Measurements from ENCODE around the gene SLX4IP.

DNA sequence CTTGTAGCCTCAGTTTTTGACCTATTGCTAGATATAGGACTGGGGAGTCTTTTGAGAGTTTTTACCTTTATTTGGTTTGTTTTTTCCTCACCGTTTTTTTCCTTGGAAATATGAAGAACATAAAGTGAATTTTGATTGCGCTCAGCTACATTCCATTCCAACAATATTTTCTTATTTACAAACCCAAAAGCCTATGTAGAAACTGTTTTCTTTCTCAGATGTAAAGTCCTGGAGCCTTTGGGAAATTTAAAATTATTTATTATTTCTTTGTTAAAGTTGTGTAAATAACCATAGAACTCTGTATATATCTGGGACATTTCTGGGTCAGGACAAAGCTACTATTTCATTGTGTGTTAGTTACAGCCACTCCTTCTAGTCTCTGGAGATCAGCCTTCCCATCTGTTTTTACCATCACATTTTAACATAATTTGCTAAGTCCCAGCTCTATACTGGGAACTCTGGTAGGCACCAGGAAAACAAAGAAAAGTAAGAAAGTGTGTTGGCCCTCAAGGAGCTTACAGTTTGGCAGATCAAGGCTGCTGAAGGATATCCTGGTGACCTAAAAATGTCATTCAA lies 169.8 kb downstream of the SLX4IP start:
- no peak for TF ChIP-seq EZH2 (IDR thresholded peaks at IDR 0.05; ENCODE audit: low read length, unreplicated experiment)
- TF ChIP-seq, protein P1, sequence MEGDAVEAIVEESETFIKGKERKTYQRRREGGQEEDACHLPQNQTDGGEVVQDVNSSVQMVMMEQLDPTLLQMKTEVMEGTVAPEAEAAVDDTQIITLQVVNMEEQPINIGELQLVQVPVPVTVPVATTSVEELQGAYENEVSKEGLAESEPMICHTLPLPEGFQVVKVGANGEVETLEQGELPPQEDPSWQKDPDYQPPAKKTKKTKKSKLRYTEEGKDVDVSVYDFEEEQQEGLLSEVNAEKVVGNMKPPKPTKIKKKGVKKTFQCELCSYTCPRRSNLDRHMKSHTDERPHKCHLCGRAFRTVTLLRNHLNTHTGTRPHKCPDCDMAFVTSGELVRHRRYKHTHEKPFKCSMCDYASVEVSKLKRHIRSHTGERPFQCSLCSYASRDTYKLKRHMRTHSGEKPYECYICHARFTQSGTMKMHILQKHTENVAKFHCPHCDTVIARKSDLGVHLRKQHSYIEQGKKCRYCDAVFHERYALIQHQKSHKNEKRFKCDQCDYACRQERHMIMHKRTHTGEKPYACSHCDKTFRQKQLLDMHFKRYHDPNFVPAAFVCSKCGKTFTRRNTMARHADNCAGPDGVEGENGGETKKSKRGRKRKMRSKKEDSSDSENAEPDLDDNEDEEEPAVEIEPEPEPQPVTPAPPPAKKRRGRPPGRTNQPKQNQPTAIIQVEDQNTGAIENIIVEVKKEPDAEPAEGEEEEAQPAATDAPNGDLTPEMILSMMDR (conservative IDR thresholded peaks at IDR 0.05; ENCODE audit: low read depth, low read length) = no peak

Measured in PC-3 (cell line).